Measurements from ENCODE around the gene ARHGAP26. TPM values are rescaled to one million over a fixed set of nuclear protein-coding genes. Genes with fewer than 3 reads are reported as not detected.

The ARHGAP26 gene
- total RNA-seq, 1 experiment from 2014 or later = 79.8 TPM

DNA sequence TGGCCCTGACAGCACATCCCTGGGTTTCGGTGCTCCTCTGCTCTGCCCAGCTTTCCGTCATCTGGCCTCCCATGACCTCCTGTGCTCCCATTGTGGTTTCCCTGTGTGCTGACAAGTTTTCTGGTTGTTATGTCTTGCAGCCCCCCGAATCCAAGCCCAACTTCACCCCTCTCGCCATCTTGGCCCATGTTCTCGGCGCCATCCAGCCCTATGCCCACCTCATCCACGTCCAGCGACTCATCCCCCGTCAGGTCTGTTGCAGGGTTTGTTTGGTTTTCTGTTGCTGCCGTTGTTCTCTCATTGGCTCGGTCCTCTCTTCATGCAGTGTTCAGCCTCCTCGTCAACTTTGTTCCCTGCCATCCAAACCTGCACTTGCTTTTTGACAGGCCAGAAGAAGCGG, 436.9 kb downstream of the ARHGAP26 start:
- Mint-ChIP-seq H3K9me3 (ENCODE audit: unreplicated experiment) (peaks cover 7% of the 10 kb centered on the region), H3K36me3 (ENCODE audit: insufficient read depth, unreplicated experiment) (peaks cover 43% of the 10 kb centered on the region), H3K4me1 (ENCODE audit: low read depth, unreplicated experiment) (no peaks in the 10 kb centered on the region), H3K27me3 (ENCODE audit: insufficient read depth, unreplicated experiment) (no peaks in the 10 kb centered on the region), H3K27ac (ENCODE audit: unreplicated experiment) (peak overlapping the region; percentile 51), H3K4me3 (ENCODE audit: unreplicated experiment) (no peak overlapping the region)
- Histone ChIP-seq H3K4me1 (no peaks in the 10 kb centered on the region), H3K36me3 (ENCODE audit: control insufficient read depth, insufficient read depth, low read length) (peaks cover 1% of the 10 kb centered on the region; the same call in 1 of the 2 replicates), H3K9me3 (no peaks in the 10 kb centered on the region), H3K27me3 (replicated peaks; ENCODE audit: control insufficient read depth, insufficient read depth, low read length) (no peaks in the 10 kb centered on the region), H3K4me3 (ENCODE audit: low read depth, low read length) (no peak overlapping the region)
- no peak for DNase-seq
- TF ChIP-seq, protein P1, sequence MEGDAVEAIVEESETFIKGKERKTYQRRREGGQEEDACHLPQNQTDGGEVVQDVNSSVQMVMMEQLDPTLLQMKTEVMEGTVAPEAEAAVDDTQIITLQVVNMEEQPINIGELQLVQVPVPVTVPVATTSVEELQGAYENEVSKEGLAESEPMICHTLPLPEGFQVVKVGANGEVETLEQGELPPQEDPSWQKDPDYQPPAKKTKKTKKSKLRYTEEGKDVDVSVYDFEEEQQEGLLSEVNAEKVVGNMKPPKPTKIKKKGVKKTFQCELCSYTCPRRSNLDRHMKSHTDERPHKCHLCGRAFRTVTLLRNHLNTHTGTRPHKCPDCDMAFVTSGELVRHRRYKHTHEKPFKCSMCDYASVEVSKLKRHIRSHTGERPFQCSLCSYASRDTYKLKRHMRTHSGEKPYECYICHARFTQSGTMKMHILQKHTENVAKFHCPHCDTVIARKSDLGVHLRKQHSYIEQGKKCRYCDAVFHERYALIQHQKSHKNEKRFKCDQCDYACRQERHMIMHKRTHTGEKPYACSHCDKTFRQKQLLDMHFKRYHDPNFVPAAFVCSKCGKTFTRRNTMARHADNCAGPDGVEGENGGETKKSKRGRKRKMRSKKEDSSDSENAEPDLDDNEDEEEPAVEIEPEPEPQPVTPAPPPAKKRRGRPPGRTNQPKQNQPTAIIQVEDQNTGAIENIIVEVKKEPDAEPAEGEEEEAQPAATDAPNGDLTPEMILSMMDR (IDR thresholded peaks at IDR 0.05; ENCODE audit: insufficient read depth in 1 of 2, low read depth in 1 of 2, low read length in 1 of 2, severe bottlenecking in 1 of 2, unreplicated experiment in 1 of 2) = no peak
- ChIA-PET CTCF (no interaction called here), POLR2A (no interaction called here)
- intact Hi-C loops (cut with micrococcal nuclease; ENCODE audit: unreplicated experiment) = no loop called here
- BruUV-seq (replicated peaks) = no TSS peak

DNA sequence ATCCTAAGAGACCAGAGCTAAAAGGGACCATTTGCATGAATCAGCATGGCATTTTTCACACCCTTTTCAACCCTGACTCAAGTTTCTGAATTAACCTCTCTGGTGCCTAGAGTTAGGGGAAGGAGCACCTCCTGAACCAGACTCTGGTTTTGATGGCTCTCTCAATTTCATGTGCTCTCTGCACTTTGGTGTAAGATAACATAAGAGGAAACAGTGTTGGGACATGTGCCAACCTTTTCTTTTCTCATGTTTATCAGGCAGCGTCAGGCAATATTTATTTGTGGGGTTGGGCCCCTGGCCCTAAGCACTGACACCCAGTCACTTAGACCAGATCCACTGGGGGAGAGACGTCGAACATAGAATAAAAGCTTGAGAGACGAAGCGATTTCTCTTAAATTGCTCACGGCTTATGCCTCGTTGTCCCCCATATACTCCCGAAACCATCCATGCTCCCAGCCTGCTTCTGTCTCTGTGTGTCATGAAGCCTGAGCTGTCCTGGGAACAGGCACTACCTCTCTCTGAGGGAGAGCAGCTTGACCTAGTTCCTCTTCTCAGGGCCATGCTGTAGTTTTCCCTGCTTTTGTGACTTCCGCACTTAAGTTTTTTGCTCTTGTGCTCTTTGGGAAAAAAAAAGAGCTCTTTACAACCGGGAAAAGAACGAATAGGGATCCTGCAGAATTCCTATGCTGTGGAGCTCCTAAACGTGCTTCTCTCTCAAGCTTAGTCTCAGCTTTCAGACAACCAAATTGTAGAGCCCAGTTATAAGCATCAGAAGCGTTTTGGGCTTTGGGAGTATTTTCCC, 437.6 kb downstream of the ARHGAP26 start:
- Histone ChIP-seq H3K9me3 (no peaks in the 10 kb centered on the region), H3K27me3 (replicated peaks; ENCODE audit: control insufficient read depth, insufficient read depth, low read length) (no peaks in the 10 kb centered on the region), H3K4me3 (ENCODE audit: low read depth, low read length) (no peak overlapping the region), H3K4me1 (no peaks in the 10 kb centered on the region), H3K36me3 (ENCODE audit: control insufficient read depth, insufficient read depth, low read length) (peaks cover 1% of the 10 kb centered on the region; the same call in 1 of the 2 replicates)
- ChIA-PET POLR2A (no interaction called here), CTCF (no interaction called here)
- no peaks in the 10 kb centered on the region for H3K4me1 Mint-ChIP-seq (ENCODE audit: low read depth, unreplicated experiment)
- no peak overlapping the region for H3K27ac Mint-ChIP-seq (ENCODE audit: unreplicated experiment)
- no peak for DNase-seq
- no peaks in the 10 kb centered on the region for H3K9me3 Mint-ChIP-seq (ENCODE audit: unreplicated experiment)
- no peak overlapping the region for H3K4me3 Mint-ChIP-seq (ENCODE audit: unreplicated experiment)
- peaks cover 43% of the 10 kb centered on the region for H3K36me3 Mint-ChIP-seq (ENCODE audit: insufficient read depth, unreplicated experiment)
- H3K27me3 Mint-ChIP-seq (ENCODE audit: insufficient read depth, unreplicated experiment) = no peaks in the 10 kb centered on the region
- BruUV-seq (replicated peaks) = no TSS peak
- TF ChIP-seq, protein P1 (IDR thresholded peaks at IDR 0.05; ENCODE audit: insufficient read depth in 1 of 2, low read depth in 1 of 2, low read length in 1 of 2, severe bottlenecking in 1 of 2, unreplicated experiment in 1 of 2) = no peak
- intact Hi-C loops (cut with micrococcal nuclease; ENCODE audit: unreplicated experiment) = no loop called here

DNA sequence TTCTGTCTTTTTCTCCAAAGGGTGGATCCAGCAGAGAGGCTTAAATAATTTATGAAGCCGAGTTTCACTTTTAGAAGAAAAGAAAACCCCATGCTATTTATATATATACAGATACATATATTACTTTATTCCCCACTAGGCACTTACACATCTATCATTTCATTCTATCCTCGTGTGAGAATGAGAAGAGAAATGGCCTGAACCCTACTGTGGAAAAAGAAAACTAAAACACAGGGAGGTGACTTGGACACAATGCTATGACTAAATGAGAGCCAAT, 438.1 kb downstream of the ARHGAP26 start:
- POLR2A ChIA-PET = no interaction called here
- Mint-ChIP-seq H3K36me3 (ENCODE audit: insufficient read depth, unreplicated experiment) (peaks cover 43% of the 10 kb centered on the region), H3K9me3 (ENCODE audit: unreplicated experiment) (no peaks in the 10 kb centered on the region), H3K27me3 (ENCODE audit: insufficient read depth, unreplicated experiment) (no peaks in the 10 kb centered on the region), H3K4me1 (ENCODE audit: low read depth, unreplicated experiment) (no peaks in the 10 kb centered on the region), H3K4me3 (ENCODE audit: unreplicated experiment) (no peak overlapping the region), H3K27ac (ENCODE audit: unreplicated experiment) (no peak overlapping the region)
- Histone ChIP-seq H3K27me3 (replicated peaks; ENCODE audit: control insufficient read depth, insufficient read depth, low read length) (no peaks in the 10 kb centered on the region), H3K36me3 (ENCODE audit: control insufficient read depth, insufficient read depth, low read length) (peaks cover 1% of the 10 kb centered on the region), H3K9me3 (no peaks in the 10 kb centered on the region), H3K4me1 (no peaks in the 10 kb centered on the region), H3K4me3 (ENCODE audit: low read depth, low read length) (no peak overlapping the region)
- TF ChIP-seq, protein P1 (IDR thresholded peaks at IDR 0.05; ENCODE audit: insufficient read depth in 1 of 2, low read depth in 1 of 2, low read length in 1 of 2, severe bottlenecking in 1 of 2, unreplicated experiment in 1 of 2) = no peak
- no peak for DNase-seq
- intact Hi-C loops (cut with micrococcal nuclease; ENCODE audit: unreplicated experiment) = no loop called here
- CTCF ChIA-PET = no interaction called here
- BruUV-seq (replicated peaks) = no TSS peak
